IMR-90 (cell line): ENCODE data around the gene FAM163A. TPM values are rescaled to one million over a fixed set of nuclear protein-coding genes. Genes with fewer than 3 reads are reported as not detected.

Experiments used
- ATAC-seq: fragments of 200-7000 bp; cut with Tn5 transposase; 2 replicates; pipeline ENCODE4 v1.9.1; 2020; ENCODE audit warnings: low read depth, mild to moderate bottlenecking, moderate library complexity
- BruUV-seq: library from RNA; stranded (reverse); fragments of 400-500 nt; replicated peaks from 2 replicates; lab custom pipeline; 2021; lab: Mats Ljungman, UMichigan
- CTCF ChIA-PET: fragments of 300-600 bp; formaldehyde crosslinking; extraction: SDS; loops from one replicate; lab custom pipeline; 2021; ENCODE audit warnings: antibody characterized with exemption; lab: Yijun Ruan, JAX
- POLR2A ChIA-PET: fragments of 300-600 bp; sonication (Branson Sonifier 250); formaldehyde crosslinking; loops from one replicate; lab custom pipeline; 2022; ENCODE audit warnings: antibody characterized with exemption; ENCODE audit not compliant: unreplicated experiment; lab: Charles Lee
- DNase-seq: peaks from one replicate; pipeline ENCODE4 v3.0.0; 2013
- H2AFZ ChIP-seq: replicated peaks from 2 replicates; pipeline ENCODE3; 2013; ENCODE audit warnings: low read length, mild to moderate bottlenecking; ENCODE audit not compliant: poor library complexity
- H2AK5ac ChIP-seq: 2 replicates; pipeline ENCODE4 v1.6.1; 2013; ENCODE audit warnings: low read depth, low read length, inconsistent platforms
- H2AK9ac ChIP-seq: replicated peaks from 2 replicates; pipeline ENCODE3; 2013; ENCODE audit warnings: mild to moderate bottlenecking, low read depth, low read length, moderate library complexity; ENCODE audit not compliant: poor library complexity
- H2BK120ac ChIP-seq: 2 replicates; pipeline ENCODE4 v1.6.1; 2013; ENCODE audit warnings: low read depth, low read length, inconsistent platforms
- H2BK15ac ChIP-seq: 3 replicates; pipeline ENCODE4 v1.6.1; 2013; ENCODE audit warnings: low read depth, low read length, inconsistent platforms
- H2BK20ac ChIP-seq: 2 replicates; pipeline ENCODE4 v1.6.1; 2013; ENCODE audit warnings: low read depth, mild to moderate bottlenecking, inconsistent platforms, low read length, moderate library complexity
- H2BK5ac ChIP-seq: 2 replicates; pipeline ENCODE4 v1.6.1; 2013; ENCODE audit warnings: mild to moderate bottlenecking, low read depth, low read length, inconsistent platforms; ENCODE audit not compliant: poor library complexity, severe bottlenecking
- H3K14ac ChIP-seq: replicated peaks from 2 replicates; pipeline ENCODE4 v1.6.1; 2013; ENCODE audit warnings: low read depth, low read length, inconsistent platforms
- H3K18ac ChIP-seq: 2 replicates; pipeline ENCODE4 v1.6.1; 2013; ENCODE audit warnings: low read depth, low read length, control low read depth
- H3K23ac ChIP-seq: 2 replicates; pipeline ENCODE4 v1.6.1; 2013; ENCODE audit warnings: low read depth, low read length, inconsistent platforms
- H3K27ac ChIP-seq: 2 replicates; pipeline ENCODE4 v1.5.1; 2013; ENCODE audit warnings: mild to moderate bottlenecking, control low read depth, low read length; ENCODE audit not compliant: insufficient read depth
- H3K27me3 ChIP-seq: 2 replicates; pipeline ENCODE4 v1.6.1; 2013; ENCODE audit warnings: low read length; ENCODE audit not compliant: control insufficient read depth, insufficient read depth
- H3K36me3 ChIP-seq: 2 replicates; pipeline ENCODE4 v1.6.1; 2013; ENCODE audit warnings: low read length, mixed read lengths; ENCODE audit not compliant: control insufficient read depth, insufficient read depth
- H3K4ac ChIP-seq: 2 replicates; pipeline ENCODE4 v1.6.1; 2013; ENCODE audit warnings: low read depth, low read length, inconsistent platforms
- H3K4me1 ChIP-seq: 2 replicates; pipeline ENCODE4 v1.6.1; 2013; ENCODE audit warnings: low read length, mixed read lengths; ENCODE audit not compliant: control insufficient read depth, insufficient read depth
- H3K4me2 ChIP-seq: 2 replicates; pipeline ENCODE4 v1.6.1; 2013; ENCODE audit warnings: low read depth, mild to moderate bottlenecking, control low read depth, low read length, moderate library complexity
- H3K4me3 ChIP-seq: 2 replicates; pipeline ENCODE4 v1.5.1; 2013; ENCODE audit warnings: low read depth, mild to moderate bottlenecking, control low read depth, low read length, moderate library complexity; ENCODE audit not compliant: insufficient read depth
- H3K56ac ChIP-seq: 2 replicates; pipeline ENCODE4 v1.6.1; 2013; ENCODE audit warnings: low read length, inconsistent platforms; ENCODE audit not compliant: insufficient read depth; ENCODE audit errors: extremely low read depth
- H3K79me1 ChIP-seq, 2 experiments: 2 replicates each; pipeline ENCODE4 v1.6.1; 2013; ENCODE audit warnings: low read length in 2 of 2, inconsistent platforms in 1 of 2, low read depth in 1 of 2
- H3K9ac ChIP-seq: 2 replicates; pipeline ENCODE4 v1.6.1; 2013; ENCODE audit warnings: low read depth, low read length, control low read depth
- H3K9me1 ChIP-seq: 2 replicates; pipeline ENCODE4 v1.6.1; 2013; ENCODE audit warnings: low read length, inconsistent platforms; ENCODE audit not compliant: insufficient read depth
- H3K9me3 ChIP-seq: 2 replicates; pipeline ENCODE4 v1.6.1; 2013; ENCODE audit warnings: low read length; ENCODE audit not compliant: control insufficient read depth, insufficient read depth
- H4K20me1 ChIP-seq: 2 replicates; pipeline ENCODE4 v1.6.1; 2013; ENCODE audit warnings: low read length, inconsistent platforms; ENCODE audit not compliant: insufficient read depth
- H4K5ac ChIP-seq: 2 replicates; pipeline ENCODE4 v1.6.1; 2013; ENCODE audit warnings: mild to moderate bottlenecking, low read depth, low read length, control low read depth
- H4K8ac ChIP-seq, 2 experiments: 2 replicates each; pipeline ENCODE4 v1.6.1; 2013; ENCODE audit warnings: low read depth in 2 of 2, low read length in 2 of 2, control low read depth in 1 of 2, inconsistent platforms in 1 of 2
- H4K91ac ChIP-seq: 2 replicates; pipeline ENCODE4 v1.6.1; 2013; ENCODE audit warnings: low read depth, low read length, inconsistent platforms; ENCODE audit not compliant: insufficient read depth
- BHLHE40 ChIP-seq: fragments of 150-350 bp; IDR thresholded peaks from 2 replicates; pipeline ENCODE4 v1.6.1; 2016; ENCODE audit warnings: mild to moderate bottlenecking, low read depth, low read length
- CHD1 ChIP-seq: IDR thresholded peaks from 2 replicates; pipeline ENCODE4 v1.6.1; 2012; ENCODE audit warnings: low read depth, low read length, improper control_type of control experiment
- FOS ChIP-seq: fragments of 150-350 bp; IDR thresholded peaks from 2 replicates; pipeline ENCODE4 v1.6.1; 2016; ENCODE audit warnings: low read depth, low read length
- MAFK ChIP-seq: IDR thresholded peaks from 2 replicates; pipeline ENCODE4 v1.6.1; 2012; ENCODE audit warnings: low read depth, low read length, improper control_type of control experiment
- MAZ ChIP-seq: IDR thresholded peaks from 2 replicates; pipeline ENCODE4 v1.6.1; 2012; ENCODE audit warnings: low read depth, mild to moderate bottlenecking, low read length, improper control_type of control experiment, moderate library complexity, borderline replicate concordance
- NFE2L2 ChIP-seq: fragments of 150-350 bp; IDR thresholded peaks from 2 replicates; pipeline ENCODE4 v1.6.1; 2016; ENCODE audit warnings: low read depth, mild to moderate bottlenecking, low read length
- RAD21 ChIP-seq: IDR thresholded peaks from 2 replicates; pipeline ENCODE4 v1.6.1; 2012; ENCODE audit warnings: low read length, improper control_type of control experiment
- RCOR1 ChIP-seq: IDR thresholded peaks from 2 replicates; pipeline ENCODE4 v1.6.1; 2012; ENCODE audit warnings: mild to moderate bottlenecking, low read length, improper control_type of control experiment; ENCODE audit not compliant: insufficient replicate concordance
- RFX5 ChIP-seq: IDR thresholded peaks from 2 replicates; pipeline ENCODE4 v1.8.0; 2012; ENCODE audit warnings: low read depth, mild to moderate bottlenecking, low read length, moderate library complexity
- SMC3 ChIP-seq: fragments of 150-350 bp; IDR thresholded peaks from 2 replicates; pipeline ENCODE4 v1.6.1; 2016; ENCODE audit warnings: low read depth, mild to moderate bottlenecking, antibody characterized with exemption, low read length, moderate library complexity
- USF2 ChIP-seq: fragments of 150-350 bp; IDR thresholded peaks from 2 replicates; pipeline ENCODE4 v1.6.1; 2017; ENCODE audit warnings: mild to moderate bottlenecking, antibody characterized with exemption, low read length, low read depth
- WGBS, 2 experiments: methylation state at CpG; one replicate each; pipeline versions ENCODE4 v1.1.5 to v1.1.7; 2013; ENCODE audit warnings: missing lambda C conversion rate in 2 of 2; ENCODE audit not compliant: insufficient read length in 1 of 2; ENCODE audit errors: extremely low coverage in 2 of 2; 5-methylcytosine and 5-hydroxymethylcytosine counted together
- dilution Hi-C: fragments of 300-500 bp; cut with HindIII; formaldehyde crosslinking; loops from one replicate; pipeline ENCODE4 v1.14.3; 2018; ENCODE audit warnings: low sequenced_read_pairs; ENCODE audit not compliant: unreplicated experiment
- in situ Hi-C: fragments of 300-500 bp; cut with MboI; formaldehyde crosslinking; loops from 3 replicates; pipeline ENCODE4 v1.14.3; 2019; ENCODE audit warnings: low sequenced_read_pairs, inconsistent platforms, mixed read lengths
- intact Hi-C: fragments of 100-400 bp; cut with micrococcal nuclease; formaldehyde crosslinking; loops from 2 replicates; pipeline ENCODE4 v1.10.0; 2022
- polyA plus RNA-seq, 3 experiments: library from polyadenylated mRNA; depleted of rRNA; stranded (reverse); fragments of >200 nt; gene quantifications; 2 replicates each; pipeline ENCODE4 v1.2.3, GENCODE V29; 2012; ENCODE audit warnings: low replicate concordance in 1 of 3
- total RNA-seq: library from RNA; depleted of rRNA; stranded (reverse); fragments of >200 nt; gene quantifications from 2 replicates; pipeline ENCODE4 v1.2.3, GENCODE V29; 2012

FAM163A gene
- total and polyA plus RNA-seq, 2 of the 4 experiments (the other 2 are of a cell fraction) = not detected

DNA sequence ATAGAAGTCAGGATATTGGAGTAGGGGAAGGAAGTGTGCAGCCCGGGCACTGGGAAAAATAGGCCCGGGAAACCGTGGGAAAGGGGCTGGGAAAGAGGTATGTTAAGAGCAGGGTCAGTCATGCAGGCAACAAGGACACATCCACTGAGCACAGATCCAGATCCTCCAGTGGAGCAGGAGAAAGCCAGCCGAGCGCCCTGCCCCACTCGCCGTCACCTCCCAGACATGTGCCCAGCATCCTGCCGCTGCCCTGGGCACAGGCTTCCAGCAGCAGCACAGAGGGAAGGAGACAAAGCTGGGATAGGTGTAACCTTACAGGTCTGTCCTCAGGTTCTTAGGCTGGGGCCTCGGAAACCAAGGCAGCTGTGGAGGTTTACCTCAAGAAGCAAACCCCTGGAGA, 64.2 kb downstream of the FAM163A start:
- CTCF ChIA-PET = interaction anchor here (4.1 kb wide), 1 partner anchor 102 kb away, joined by 131 read pairs; no protein-coding TSS in a partner anchor
- H2AFZ ChIP-seq = no peak overlapping the region
- POLR2A ChIA-PET = no interaction called here
- H2AK9ac ChIP-seq = peak overlapping the region; percentile 23
- in situ Hi-C loops (loop anchor here (25.0 kb wide), 1 partner anchor 570 kb away; the partner anchor contains the start of gene ABL2), intact Hi-C loops (loop anchor here (5.0 kb wide), 1 partner anchor 55 kb away; no protein-coding TSS in a partner anchor), dilution Hi-C loops (no loop called here)
- H3K9me3 ChIP-seq = no peaks in the 10 kb centered on the region
- no peak for ATAC-seq
- H3K14ac ChIP-seq = no peak overlapping the region
- no peak overlapping the region for H3K56ac ChIP-seq
- no peak overlapping the region for H3K18ac ChIP-seq
- WGBS, 2 experiments = 92% methylated on average over 5 of the region's 9 CpGs; no CpG with 5 or more reads in 1 of the 2 experiments
- H3K36me3 ChIP-seq = no peaks in the 10 kb centered on the region
- H3K4me1 ChIP-seq = peaks cover 9% of the 10 kb centered on the region
- H4K91ac ChIP-seq = peak overlapping the region; percentile 24; the same call in 1 of the 2 replicates
- H3K23ac ChIP-seq = no peak overlapping the region
- no peak overlapping the region for H3K27ac ChIP-seq
- peak overlapping the region; percentile 30 for H2AK5ac ChIP-seq
- BruUV-seq = no TSS peak
- H4K5ac ChIP-seq = no peak overlapping the region
- H3K9me1 ChIP-seq = no peaks in the 10 kb centered on the region
- DNase-seq = no peak
- no peak overlapping the region; the same call in 1 of the 2 replicates for H3K4ac ChIP-seq
- no peak overlapping the region for H3K4me2 ChIP-seq
- TF ChIP-seq USF2 (no peak), RFX5 (no peak), SMC3 (no peak), FOS (no peak), BHLHE40 (no peak), RAD21 (no peak), RCOR1 (no peak), CHD1 (no peak), MAZ (no peak), NFE2L2 (no peak), MAFK (no peak)
- 0 out of 4 replicates have a peak overlapping the region, but pooled peaks of 1 of the 2 experiments have one; percentile 14 for H4K8ac ChIP-seq
- no peak overlapping the region for H3K4me3 ChIP-seq
- H2BK20ac ChIP-seq = no peak overlapping the region
- no peak overlapping the region for H2BK15ac ChIP-seq
- H3K79me1 ChIP-seq = no peaks in the 10 kb centered on the region
- H2BK120ac ChIP-seq = no peak overlapping the region
- no peaks in the 10 kb centered on the region for H4K20me1 ChIP-seq
- H2BK5ac ChIP-seq = peak overlapping the region; percentile 34
- H3K27me3 ChIP-seq = peaks cover 43% of the 10 kb centered on the region
- no peak overlapping the region for H3K9ac ChIP-seq
